Fibroblast of skin of left quadriceps (primary cell): Measurements from ENCODE around the gene PHC3.

Experiments used
- DNase-seq, 2 experiments: peaks; one replicate each; pipeline ENCODE4 v3.0.0-alpha.2; 2013; ENCODE audit warnings: low read depth in 2 of 2

PHC3 gene

GRCh38 chr3:170044271-170044670 is 137.3 kb downstream of the PHC3 start:
- no peak for DNase-seq

DNA sequence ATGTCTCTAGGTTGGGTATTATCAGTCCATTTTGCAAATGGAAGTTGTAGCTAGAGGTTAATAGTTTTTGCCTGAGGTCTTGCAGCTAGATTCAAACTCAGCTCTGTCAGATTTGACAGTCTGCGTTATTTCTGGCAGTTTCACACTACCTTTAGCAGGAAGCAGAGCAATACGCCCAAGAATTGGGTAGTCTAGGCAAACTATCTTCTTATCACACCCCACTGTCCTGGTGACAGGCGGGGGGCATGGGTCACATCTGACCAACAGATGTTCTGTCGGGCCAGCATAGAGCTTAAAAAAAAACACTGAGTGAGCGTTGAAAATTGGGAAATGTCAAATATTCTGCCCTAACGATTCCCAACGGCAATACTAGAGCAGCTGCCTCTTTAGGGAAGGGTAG is 138.0 kb downstream of the PHC3 start:
- no peak for DNase-seq

DNA sequence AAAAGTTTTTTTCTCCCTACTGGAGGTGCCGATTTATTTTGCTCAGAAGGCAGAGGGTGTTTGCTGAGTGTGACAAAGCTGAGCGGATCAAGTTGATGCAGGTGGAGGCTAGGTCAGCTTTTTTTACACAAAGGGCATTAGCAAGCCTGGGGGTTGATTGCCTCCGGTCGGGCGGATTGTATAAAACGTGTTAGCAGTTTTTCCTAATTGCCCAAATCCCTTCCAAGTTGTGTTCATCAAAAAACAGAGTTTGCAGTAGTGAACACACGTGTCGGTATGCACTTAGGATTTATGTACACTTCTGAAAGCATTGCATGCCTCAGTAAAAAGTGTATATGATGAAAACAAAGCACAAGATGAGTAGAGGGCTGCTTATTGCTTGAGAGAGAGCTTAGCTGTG is 141.1 kb downstream of the PHC3 start:
- DNase-seq: no peak

DNA sequence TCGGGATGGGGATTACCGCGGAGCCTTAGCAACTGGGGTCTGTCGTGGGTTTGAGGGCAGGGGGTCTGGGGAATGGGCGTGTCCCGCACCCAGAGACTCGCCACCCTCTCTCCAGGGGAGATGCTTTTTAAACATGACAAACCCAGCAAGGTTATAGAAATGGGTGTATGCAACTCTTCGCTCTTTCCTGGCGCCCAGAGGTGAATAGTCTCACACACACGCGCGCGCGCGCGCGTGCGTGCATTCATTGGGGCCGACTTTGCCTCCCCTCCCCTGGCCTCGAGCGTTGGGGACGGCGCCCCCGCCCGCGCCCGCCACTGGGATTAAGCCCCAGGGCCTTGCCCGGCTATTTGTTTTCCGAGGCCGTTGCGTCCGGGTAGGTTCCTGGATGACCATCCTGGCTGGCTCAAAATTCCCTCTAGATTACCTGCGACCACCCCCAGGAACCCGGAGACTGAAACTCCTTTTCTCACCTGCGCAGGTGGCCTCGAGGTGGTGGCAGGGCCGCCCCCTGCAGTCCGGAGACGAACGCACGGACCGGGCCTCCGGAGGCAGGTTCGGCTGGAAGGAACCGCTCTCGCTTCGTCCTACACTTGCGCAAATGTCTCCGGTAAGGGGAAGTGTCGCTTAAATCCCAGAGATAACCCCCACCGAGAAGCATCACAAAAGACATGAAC is 143.0 kb downstream of the PHC3 start:
- no peak for DNase-seq
